Suppressor macrophage treated with lipopolysaccharide for 4 hours (primary cell): Measurements from ENCODE around the gene ACAP3.

Experiments used
- DNase-seq: peaks from one replicate; pipeline ENCODE4 v3.0.0-alpha.2; 2020

Gene ACAP3

DNA sequence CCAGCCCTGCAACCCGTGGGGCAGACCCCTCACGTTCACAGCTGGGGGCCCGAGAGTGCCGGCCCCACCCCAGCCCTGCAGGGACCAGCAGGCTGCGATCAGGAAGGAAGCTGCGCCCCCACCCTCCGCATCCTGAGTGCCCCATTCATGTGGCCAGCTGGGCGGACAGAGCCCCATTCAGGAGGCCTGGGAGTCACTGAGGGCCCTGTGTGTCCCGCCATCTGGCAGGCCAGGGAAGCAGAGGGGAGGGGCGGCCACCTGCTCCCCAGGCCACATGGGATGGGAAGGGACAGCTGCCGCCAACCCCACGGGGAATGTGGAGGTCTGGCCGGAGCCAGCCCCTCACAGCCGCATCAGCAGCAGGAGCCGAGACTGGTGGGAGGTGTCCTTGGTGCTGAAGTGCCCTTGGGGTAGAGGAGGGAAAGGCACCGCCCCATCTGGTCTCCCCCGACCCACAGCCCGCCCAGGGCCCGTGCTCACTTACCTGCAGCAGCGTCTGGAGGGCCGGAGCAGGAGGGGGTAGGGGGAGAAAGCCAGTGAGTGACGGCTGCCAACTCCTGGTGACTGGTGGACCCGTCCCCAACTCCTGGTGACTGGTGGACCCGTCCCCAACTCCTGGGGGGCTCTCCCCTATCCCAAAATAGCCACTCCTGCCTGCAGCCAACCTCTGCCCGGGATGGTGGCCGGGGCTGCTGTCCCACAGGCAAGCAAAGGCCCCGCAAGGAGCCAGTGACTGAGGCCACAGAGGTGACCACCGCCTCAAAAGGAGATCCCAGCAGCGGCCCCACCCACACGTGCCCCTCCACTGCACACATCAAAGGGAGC lies 8.7 kb downstream of the ACAP3 start:
- DNase-seq: no peak

DNA sequence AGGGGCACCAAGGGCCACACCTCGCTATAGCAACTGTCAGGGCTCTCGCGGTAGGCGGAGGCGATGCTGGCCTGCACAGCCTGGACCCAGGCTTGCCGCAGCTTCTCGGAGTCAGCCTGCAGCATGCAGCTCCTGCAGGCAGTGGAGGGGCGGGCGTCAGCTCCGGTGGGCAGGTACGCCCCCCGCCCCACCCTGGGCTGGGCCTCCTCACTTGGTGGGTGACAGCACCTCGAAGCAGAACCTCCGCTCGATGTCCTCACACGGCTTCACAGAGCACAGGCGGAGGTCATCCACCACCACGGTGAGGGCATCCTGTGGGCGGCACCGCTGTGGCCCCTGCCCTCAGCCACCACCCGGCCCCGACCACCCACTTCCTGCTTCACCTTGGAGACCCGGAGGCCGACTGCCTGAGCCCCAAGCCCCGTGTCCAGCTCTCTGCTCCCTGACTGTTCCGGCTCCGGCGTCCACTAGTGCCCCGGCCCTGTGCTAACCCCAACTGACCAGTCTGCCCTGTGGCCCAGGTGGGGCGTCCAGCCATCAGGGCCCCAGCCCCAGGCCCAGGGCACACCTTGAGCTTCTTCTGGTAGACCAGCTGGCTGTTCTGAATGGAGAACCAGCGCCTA lies 9.8 kb downstream of the ACAP3 start:
- no peak for DNase-seq

DNA sequence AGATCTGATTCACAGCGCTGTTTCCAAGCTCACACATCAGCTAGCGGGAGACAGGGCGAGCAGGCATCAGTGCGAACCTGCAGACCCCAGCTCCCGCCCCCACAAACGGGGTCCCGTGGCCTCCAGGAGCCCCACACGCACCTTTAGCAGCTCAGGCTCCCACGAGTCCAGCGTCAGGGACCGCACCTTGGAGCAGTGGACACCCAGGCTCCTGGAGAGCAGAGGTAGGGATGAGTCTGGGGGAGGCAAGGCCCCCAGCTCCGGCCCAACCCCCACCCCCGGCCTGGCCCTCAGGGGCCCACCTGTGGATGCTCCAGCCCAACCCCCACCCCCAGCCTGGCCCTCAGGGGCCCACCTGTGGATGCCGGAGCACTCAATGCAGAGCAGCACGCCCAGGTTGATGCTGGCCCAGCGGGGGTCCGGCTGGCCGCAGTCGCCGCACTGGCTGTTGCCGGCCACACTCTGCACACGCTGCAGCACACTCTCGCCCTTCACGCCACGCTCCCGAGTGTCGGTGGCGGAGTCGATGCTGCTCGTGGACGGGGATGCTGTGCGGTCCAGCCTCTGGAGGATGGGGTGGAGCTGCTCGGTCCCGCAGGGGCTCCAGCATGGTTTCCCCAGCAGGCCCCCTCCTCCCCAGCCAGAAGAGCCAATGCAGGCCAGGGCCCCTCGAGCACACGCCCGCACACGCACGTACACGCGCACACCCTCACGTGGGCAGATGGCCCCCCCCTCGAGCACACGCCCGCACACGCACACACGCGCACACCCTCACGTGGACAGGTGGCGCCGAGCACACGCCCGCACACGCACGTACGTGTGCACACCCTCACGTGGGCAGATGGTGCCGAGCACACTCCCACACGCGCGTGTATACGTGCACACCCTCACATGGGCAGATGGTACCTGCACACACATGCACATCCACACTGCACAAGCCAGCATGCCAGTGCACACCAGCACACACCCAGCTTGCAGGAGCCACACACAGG lies 11.4 kb downstream of the ACAP3 start:
- no peak for DNase-seq

- no peak for DNase-seq
Observed at GRCh38 chr1:1295154-1295923, 12.4 kb downstream of the ACAP3 start.

DNA sequence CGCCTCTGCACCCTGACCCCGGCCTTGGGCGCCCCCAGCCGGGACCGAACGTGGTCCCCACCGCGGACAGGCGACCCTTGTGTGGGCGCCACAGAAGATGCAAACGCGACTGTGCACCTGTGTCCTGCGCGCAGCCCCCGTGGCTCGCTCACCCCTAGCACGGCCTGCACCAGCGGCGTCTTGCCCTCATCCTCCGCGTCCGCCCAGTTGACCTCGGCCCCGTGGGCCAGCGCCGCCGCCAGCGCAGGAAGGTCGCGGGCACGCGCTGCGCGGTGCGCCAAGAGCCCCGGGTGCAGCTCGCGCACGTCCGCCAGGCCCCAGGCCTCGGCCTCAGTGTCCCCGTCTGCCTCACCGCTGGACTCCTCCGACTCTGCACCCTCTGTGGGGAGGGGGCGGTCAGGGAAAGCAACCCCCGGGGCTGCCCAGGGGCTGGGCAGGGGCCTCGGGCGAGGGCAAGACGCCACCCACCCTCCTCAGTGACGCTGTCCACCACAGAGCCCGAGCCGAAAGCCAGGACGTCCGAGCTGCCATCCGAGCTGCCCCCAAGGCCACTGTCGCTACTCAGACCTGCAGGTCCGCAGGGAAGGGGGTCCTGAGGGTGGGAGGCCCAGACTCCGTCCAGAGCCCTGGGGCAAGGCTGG lies 13.4 kb downstream of the ACAP3 start:
- DNase-seq: no peak

GRCh38 chr1:1293263-1294249 lies 14.2 kb downstream of the ACAP3 start:
- DNase-seq: no peak

- no peak for DNase-seq
Observed at GRCh38 chr1:1292851-1293250, 14.9 kb downstream of the ACAP3 start.

GRCh38 chr1:1292442-1292779 lies 15.3 kb downstream of the ACAP3 start:
- DNase-seq: no peak

GRCh38 chr1:1291548-1292441 lies 15.9 kb downstream of the ACAP3 start:
- DNase-seq: peak; percentile 37

- DNase-seq: no peak
Observed at GRCh38 chr1:1291023-1291528, 16.7 kb downstream of the ACAP3 start.

- DNase-seq: peak; percentile 73
Observed at GRCh38 chr1:1290238-1290731, 17.4 kb downstream of the ACAP3 start.

DNA sequence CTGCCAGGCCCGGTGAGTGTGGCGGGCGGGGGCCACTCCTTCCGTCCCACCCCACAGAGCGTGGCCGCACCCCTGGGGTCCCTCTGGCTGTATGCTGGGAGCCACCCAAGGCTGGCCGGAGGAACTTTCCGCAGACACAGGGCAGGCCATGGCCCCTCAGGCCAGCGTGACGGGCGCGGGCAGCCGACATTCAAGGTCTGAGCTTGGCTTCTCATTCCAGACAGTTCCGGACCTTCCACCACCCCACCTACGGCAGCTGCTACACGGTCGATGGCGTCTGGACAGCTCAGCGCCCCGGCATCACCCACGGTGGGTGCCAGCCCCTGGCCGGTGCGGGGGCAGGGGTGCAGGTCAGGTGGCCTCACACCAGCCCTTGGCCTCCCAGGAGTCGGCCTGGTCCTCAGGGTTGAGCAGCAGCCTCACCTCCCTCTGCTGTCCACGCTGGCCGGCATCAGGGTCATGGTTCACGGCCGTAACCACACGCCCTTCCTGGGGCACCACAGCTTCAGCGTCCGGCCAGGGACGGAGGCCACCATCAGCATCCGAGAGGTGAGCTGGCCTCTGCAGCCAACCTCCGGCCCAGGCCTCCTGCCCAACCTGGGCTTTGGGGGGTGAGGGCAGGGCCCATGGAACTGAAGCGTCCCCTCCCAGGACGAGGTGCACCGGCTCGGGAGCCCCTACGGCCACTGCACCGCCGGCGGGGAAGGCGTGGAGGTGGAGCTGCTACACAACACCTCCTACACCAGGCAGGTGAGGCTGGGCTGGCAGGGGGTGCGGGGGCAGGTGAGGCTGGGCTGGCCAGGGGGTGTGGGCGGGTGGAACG lies 20.2 kb downstream of the ACAP3 start:
- DNase-seq: no peak

DNA sequence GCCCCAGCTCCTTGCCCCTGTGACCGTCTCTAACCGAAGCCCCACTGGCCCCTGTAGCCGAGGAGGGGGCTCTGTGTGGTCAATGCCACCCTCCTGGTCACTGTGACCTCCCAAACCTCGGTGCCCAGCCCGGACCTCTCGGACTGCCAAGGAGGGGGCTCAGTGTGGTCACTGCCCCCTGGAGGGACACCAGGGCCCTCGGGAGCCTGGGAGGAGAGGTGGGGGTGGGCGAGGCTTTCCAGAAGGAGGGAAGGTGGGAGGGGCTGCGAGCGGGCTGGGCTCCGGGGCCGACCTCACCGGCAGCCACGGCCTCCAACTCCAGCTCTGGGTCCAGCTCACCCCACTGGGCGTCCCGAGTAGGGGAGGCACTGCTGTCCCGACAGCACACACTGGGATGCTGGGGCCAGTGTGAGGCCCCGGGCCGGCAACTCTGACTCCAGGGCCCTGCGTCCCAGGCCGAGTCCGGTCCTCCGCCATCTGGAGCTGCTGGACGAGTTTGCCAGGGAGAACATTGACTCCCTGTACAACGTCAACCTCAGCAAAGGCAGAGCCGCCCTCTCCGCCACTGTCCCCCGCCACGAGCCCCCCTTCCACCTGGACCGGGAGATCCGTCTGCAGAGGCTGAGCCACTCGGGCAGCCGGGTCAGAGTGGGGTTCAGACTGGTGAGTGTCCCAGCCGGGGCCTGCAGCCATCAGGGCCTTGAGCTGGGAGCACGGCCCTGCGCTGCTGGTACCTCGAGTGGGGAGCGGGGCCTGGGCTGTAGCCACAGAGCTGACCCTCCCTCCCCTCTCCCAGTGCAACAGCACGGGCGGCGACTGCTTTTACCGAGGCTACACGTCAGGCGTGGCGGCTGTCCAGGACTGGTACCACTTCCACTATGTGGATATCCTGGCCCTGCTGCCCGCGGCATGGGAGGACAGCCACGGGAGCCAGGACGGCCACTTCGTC lies 21.1 kb downstream of the ACAP3 start:
- no peak for DNase-seq

DNA sequence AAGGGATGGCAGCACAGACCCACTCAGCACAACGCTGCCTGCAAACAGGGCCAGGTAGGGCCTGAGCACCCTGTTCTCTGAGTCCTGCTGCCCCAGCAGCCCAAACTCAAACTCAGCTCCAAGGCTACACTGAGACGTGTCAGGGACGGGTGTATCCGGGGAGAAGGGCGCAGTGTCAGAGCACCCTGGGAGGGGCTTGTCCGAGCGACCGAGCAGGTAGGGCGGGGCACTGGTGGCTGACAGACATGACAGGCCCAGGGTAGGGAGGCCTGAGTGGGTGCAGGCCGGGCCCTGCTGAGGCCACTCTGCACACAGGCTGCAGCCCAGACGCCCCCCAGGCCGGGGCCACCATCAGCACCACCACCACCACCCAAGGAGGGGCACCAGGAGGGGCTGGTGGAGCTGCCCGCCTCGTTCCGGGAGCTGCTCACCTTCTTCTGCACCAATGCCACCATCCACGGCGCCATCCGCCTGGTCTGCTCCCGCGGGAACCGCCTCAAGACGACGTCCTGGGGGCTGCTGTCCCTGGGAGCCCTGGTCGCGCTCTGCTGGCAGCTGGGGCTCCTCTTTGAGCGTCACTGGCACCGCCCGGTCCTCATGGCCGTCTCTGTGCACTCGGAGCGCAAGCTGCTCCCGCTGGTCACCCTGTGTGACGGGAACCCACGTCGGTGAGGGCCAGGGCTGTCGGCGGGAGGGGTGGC lies 22.0 kb downstream of the ACAP3 start:
- DNase-seq: no peak

DNA sequence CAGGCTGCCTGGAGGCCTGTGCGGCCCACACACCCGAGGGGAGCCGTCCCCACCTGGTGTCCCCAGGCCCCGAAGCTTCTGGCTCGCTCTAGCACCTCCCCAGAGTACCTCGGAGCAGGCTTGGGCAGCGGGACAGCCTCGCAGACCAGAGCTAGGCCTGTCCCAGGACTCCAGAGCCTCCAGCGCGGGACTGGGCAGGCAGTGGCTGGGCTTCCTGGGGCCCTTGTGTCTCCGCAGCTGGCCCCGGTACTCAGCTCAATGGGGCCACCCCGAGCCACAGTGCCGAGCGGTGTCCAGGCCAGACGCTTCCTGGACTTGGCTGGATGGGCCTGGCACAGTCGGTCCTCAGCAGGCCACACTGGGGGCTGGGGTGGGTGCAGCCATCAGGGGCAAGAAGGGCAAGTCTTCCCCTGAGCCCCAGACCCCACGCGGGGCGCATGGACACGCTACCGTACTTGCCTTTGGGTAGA lies 22.6 kb downstream of the ACAP3 start:
- no peak for DNase-seq
